Activated T-cell treated with anti-CD3 and anti-CD28 coated beads for 1 hour (primary cell): ENCODE data around the gene ALDH16A1.

Experiments used
- DNase-seq: peaks from one replicate; pipeline ENCODE4 v3.0.0-alpha.2; 2020; ENCODE audit warnings: low read depth

Gene ALDH16A1

GRCh38 chr19:49515767-49516166, 62.7 kb downstream of the ALDH16A1 start:
- DNase-seq, result no peak

- DNase-seq, result no peak
These were observed 65.0 kb downstream of the ALDH16A1 start for GRCh38 chr19:49518033-49518432.
